GM12875 (cell line): ENCODE measurements around the gene PLIN4.

Source experiments
- H3K4me3 ChIP-seq: one replicate; pipeline ENCODE4 v1.5.1; 2011; ENCODE audit warnings: low read depth, low read length, control low read depth
- CTCF ChIP-seq: IDR thresholded peaks from 2 replicates; pipeline ENCODE4 v1.5.1; 2011; ENCODE audit warnings: low read depth, mild to moderate bottlenecking, control low read depth, inconsistent platforms, low read length, moderate library complexity, borderline replicate concordance; ENCODE audit not compliant: insufficient read depth

The PLIN4 gene

GRCh38 chr19:4493929-4494690, 24.2 kb downstream of the PLIN4 start:
- no peak for TF ChIP-seq CTCF
- H3K4me3 ChIP-seq = no peak overlapping the region

- H3K4me3 ChIP-seq = no peak overlapping the region
- no peak for TF ChIP-seq CTCF
These were observed 25.0 kb downstream of the PLIN4 start for GRCh38 chr19:4493104-4493928.

GRCh38 chr19:4492337-4493103, 25.8 kb downstream of the PLIN4 start:
- no peak for TF ChIP-seq CTCF
- H3K4me3 ChIP-seq = no peak overlapping the region

GRCh38 chr19:4491446-4491845, 26.8 kb downstream of the PLIN4 start:
- no peak overlapping the region for H3K4me3 ChIP-seq
- TF ChIP-seq CTCF = no peak

- TF ChIP-seq CTCF = no peak
These were observed 29.8 kb downstream of the PLIN4 start for GRCh38 chr19:4488496-4488895.

GRCh38 chr19:4487572-4487971, 30.7 kb downstream of the PLIN4 start:
- TF ChIP-seq CTCF = no peak
- H3K4me3 ChIP-seq = no peak overlapping the region

More at GRCh38 chr19:4488496-4488895, 29.8 kb downstream of the PLIN4 start:
- no peak overlapping the region for H3K4me3 ChIP-seq
